ENCODE results near the gene KLF6. TPM values are rescaled to one million over a fixed set of nuclear protein-coding genes. Genes with fewer than 3 reads are reported as not detected.
A peak's percentile ranks its signal among the peaks of the same experiment; 100 is the strongest.

KLF6 gene
- total and polyA plus RNA-seq, 9 of the 15 experiments (the other 6 are each of a cell fraction or from before 2014, with no cell fraction given): 3.2 to 23.9 (median 8.0) TPM

GRCh38 chr10:3783682-3784432 is 1.2 kb downstream of the KLF6 start (continued):
- TF ChIP-seq ZNF518B (CRISPR knock-in tag; IDR thresholded peaks at IDR 0.05): no peak
- TF ChIP-seq, protein P1, sequence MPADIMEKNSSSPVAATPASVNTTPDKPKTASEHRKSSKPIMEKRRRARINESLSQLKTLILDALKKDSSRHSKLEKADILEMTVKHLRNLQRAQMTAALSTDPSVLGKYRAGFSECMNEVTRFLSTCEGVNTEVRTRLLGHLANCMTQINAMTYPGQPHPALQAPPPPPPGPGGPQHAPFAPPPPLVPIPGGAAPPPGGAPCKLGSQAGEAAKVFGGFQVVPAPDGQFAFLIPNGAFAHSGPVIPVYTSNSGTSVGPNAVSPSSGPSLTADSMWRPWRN (IDR thresholded peaks at IDR 0.05; ENCODE audit: low read depth): no peak
- no peak for TF ChIP-seq ZNF780A (CRISPR knock-in tag; IDR thresholded peaks at IDR 0.05)
- TF ChIP-seq, protein P2, sequence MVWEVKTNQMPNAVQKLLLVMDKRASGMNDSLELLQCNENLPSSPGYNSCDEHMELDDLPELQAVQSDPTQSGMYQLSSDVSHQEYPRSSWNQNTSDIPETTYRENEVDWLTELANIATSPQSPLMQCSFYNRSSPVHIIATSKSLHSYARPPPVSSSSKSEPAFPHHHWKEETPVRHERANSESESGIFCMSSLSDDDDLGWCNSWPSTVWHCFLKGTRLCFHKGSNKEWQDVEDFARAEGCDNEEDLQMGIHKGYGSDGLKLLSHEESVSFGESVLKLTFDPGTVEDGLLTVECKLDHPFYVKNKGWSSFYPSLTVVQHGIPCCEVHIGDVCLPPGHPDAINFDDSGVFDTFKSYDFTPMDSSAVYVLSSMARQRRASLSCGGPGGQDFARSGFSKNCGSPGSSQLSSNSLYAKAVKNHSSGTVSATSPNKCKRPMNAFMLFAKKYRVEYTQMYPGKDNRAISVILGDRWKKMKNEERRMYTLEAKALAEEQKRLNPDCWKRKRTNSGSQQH (CRISPR knock-in tag; IDR thresholded peaks at IDR 0.05): peak; percentile 4; the same call in 1 of the 2 replicates
- no peak for TF ChIP-seq ZNF586 (CRISPR knock-in tag; conservative IDR thresholded peaks at IDR 0.05)
- TF ChIP-seq ZNF316 (IDR thresholded peaks at IDR 0.05): no peak
- no peak for TF ChIP-seq RBM34 (IDR thresholded peaks at IDR 0.05; ENCODE audit: borderline replicate concordance, insufficient read depth, low read length)
- no peak for TF ChIP-seq ID3 (CRISPR knock-in tag; IDR thresholded peaks at IDR 0.05)
- TF ChIP-seq ID3 (tag; IDR thresholded peaks at IDR 0.05): no peak
- TF ChIP-seq PHTF2 (CRISPR knock-in tag; IDR thresholded peaks at IDR 0.05): no peak
- no peak for TF ChIP-seq TOE1 (IDR thresholded peaks at IDR 0.05; ENCODE audit: borderline replicate concordance)
- TF ChIP-seq TOE1 (CRISPR knock-in tag; IDR thresholded peaks at IDR 0.05; ENCODE audit: borderline replicate concordance, low read depth): no peak
- TF ChIP-seq STAT5A (IDR thresholded peaks at IDR 0.05; ENCODE audit: borderline replicate concordance, low read length): no peak
- no peak for TF ChIP-seq TCF7L2 (IDR thresholded peaks at IDR 0.05; ENCODE audit: low read depth, low read length)
- no peak for TF ChIP-seq FOXO4 (CRISPR knock-in tag; IDR thresholded peaks at IDR 0.05)
- no peak for TF ChIP-seq DEAF1 (CRISPR knock-in tag; IDR thresholded peaks at IDR 0.05)
- peak; percentile 23; the same call in 1 of the 2 replicates for TF ChIP-seq POLR2H (tag; IDR thresholded peaks at IDR 0.05; ENCODE audit: low read depth)

Measured in K562 (cell line).